GM18526 (cell line): Measurements from ENCODE around the gene CDK10.
A peak's percentile ranks its signal among the peaks of the same experiment; 100 is the strongest.

Experiments
- POLR2A ChIP-seq: IDR thresholded peaks from 3 replicates; pipeline ENCODE4 v1.6.1; 2011; ENCODE audit not compliant: insufficient read length; ENCODE audit errors: extremely low read depth

The CDK10 gene

GRCh38 chr16:89732918-89733242 is 46.4 kb downstream of the CDK10 start:
- TF ChIP-seq POLR2A, result no peak

GRCh38 chr16:89733322-89733721 is 46.8 kb downstream of the CDK10 start:
- no peak for TF ChIP-seq POLR2A

- TF ChIP-seq POLR2A, result no peak
Measured at GRCh38 chr16:89733792-89734191, 47.3 kb downstream of the CDK10 start.

GRCh38 chr16:89736554-89736953 is 50.1 kb downstream of the CDK10 start:
- no peak for TF ChIP-seq POLR2A

- peak; percentile 12 for TF ChIP-seq POLR2A
Measured at GRCh38 chr16:89737341-89738071, 51.0 kb downstream of the CDK10 start.

GRCh38 chr16:89738072-89738377 is 51.5 kb downstream of the CDK10 start:
- TF ChIP-seq POLR2A, result peak; percentile 12

GRCh38 chr16:89738538-89739317 is 52.2 kb downstream of the CDK10 start:
- TF ChIP-seq POLR2A, result no peak

- TF ChIP-seq POLR2A, result no peak
Measured at GRCh38 chr16:89739383-89739782, 52.9 kb downstream of the CDK10 start.

- no peak for TF ChIP-seq POLR2A
Measured at GRCh38 chr16:89741342-89742014, 55.0 kb downstream of the CDK10 start.

- TF ChIP-seq POLR2A, result no peak
Measured at GRCh38 chr16:89742948-89743347, 56.5 kb downstream of the CDK10 start.

- TF ChIP-seq POLR2A, result no peak
Measured at GRCh38 chr16:89744813-89745212, 58.3 kb downstream of the CDK10 start.
